Liver (tissue), 9 donors: ENCODE results near the gene HSPG2. TPM values are rescaled to one million over a fixed set of nuclear protein-coding genes. Genes with fewer than 3 reads are reported as not detected.

ENCODE experiments used
- DNase-seq: peaks from one replicate; pipeline ENCODE4 v3.0.0-alpha.2; 2017; ENCODE audit warnings: low spot score
- H3K27ac ChIP-seq, 2 donors: one replicate each; pipeline ENCODE4 v1.7.0; 2013; ENCODE audit warnings: inconsistent platforms in 2 of 2, low read length in 2 of 2, control low read depth in 1 of 2, low read depth in 1 of 2, mild to moderate bottlenecking in 1 of 2
- H3K27me3 ChIP-seq, 4 donors: one replicate each; pipeline versions ENCODE4 v1.6.1 to v1.7.0; 2013; ENCODE audit warnings: low read length in 3 of 4, inconsistent platforms in 1 of 4, mild to moderate bottlenecking in 1 of 4, moderate library complexity in 1 of 4; ENCODE audit not compliant: control insufficient read depth in 4 of 4, insufficient read depth in 4 of 4
- H3K36me3 ChIP-seq, 4 donors: one replicate each; pipeline versions ENCODE4 v1.6.1 to v1.7.0; 2013; ENCODE audit warnings: low read length in 3 of 4, mild to moderate bottlenecking in 3 of 4, low read depth in 1 of 4, moderate library complexity in 1 of 4; ENCODE audit not compliant: control insufficient read depth in 4 of 4, insufficient read depth in 3 of 4
- H3K4me1 ChIP-seq, 4 donors: one replicate each; pipeline versions ENCODE4 v1.6.1 to v1.7.0; 2013; ENCODE audit warnings: low read length in 3 of 4, mild to moderate bottlenecking in 3 of 4, moderate library complexity in 1 of 4; ENCODE audit not compliant: control insufficient read depth in 4 of 4, insufficient read depth in 4 of 4
- H3K4me3 ChIP-seq, 3 donors: one replicate each; pipeline versions ENCODE4 v1.6.1 to v1.7.0; 2013; ENCODE audit warnings: low read length in 3 of 3, control low read depth in 1 of 3, low read depth in 1 of 3, mild to moderate bottlenecking in 1 of 3
- H3K9ac ChIP-seq, 2 donors: one replicate each; pipeline ENCODE4 v1.7.0; 2013; ENCODE audit warnings: low read length in 2 of 2, mild to moderate bottlenecking in 2 of 2, moderate library complexity in 2 of 2, control low read depth in 1 of 2, low read depth in 1 of 2
- H3K9me3 ChIP-seq, 4 donors: one replicate each; pipeline versions ENCODE4 v1.6.1 to v1.7.0; 2013; ENCODE audit warnings: low read length in 3 of 4; ENCODE audit not compliant: control insufficient read depth in 4 of 4
- ATF3 ChIP-seq: IDR thresholded peaks from 2 replicates; pipeline ENCODE4 v1.6.1; 2016; ENCODE audit warnings: antibody characterized with exemption
- CTCF ChIP-seq: fragments of 150-350 bp; IDR thresholded peaks from 2 replicates; pipeline ENCODE4 v1.5.1; 2017; ENCODE audit warnings: improper control_type of control experiment, low read depth, low read length; ENCODE audit not compliant: missing input control
- EGR1 ChIP-seq, 2 donors: IDR thresholded peaks; 2 replicates each; pipeline ENCODE4 v1.6.1; 2016 to 2018; ENCODE audit warnings: antibody characterized with exemption in 2 of 2, low read depth in 2 of 2
- FOXA1 ChIP-seq: IDR thresholded peaks from 2 replicates; pipeline ENCODE4 v1.6.1; 2016; ENCODE audit warnings: antibody characterized with exemption
- FOXA2 ChIP-seq: IDR thresholded peaks from 2 replicates; pipeline ENCODE4 v1.6.1; 2016; ENCODE audit warnings: antibody characterized with exemption
- GABPA ChIP-seq, 2 donors: IDR thresholded peaks in 1 of 2; conservative IDR thresholded peaks in 1 of 2; 2 replicates each; pipeline ENCODE4 v1.6.1; 2016; ENCODE audit warnings: antibody characterized with exemption in 2 of 2, mild to moderate bottlenecking in 1 of 2, moderate library complexity in 1 of 2
- HNF4A ChIP-seq, 2 donors: conservative IDR thresholded peaks; 2 replicates each; pipeline ENCODE4 v1.6.1; 2016; ENCODE audit warnings: antibody characterized with exemption in 2 of 2, mild to moderate bottlenecking in 2 of 2
- JUND ChIP-seq, 2 donors: IDR thresholded peaks; 2 replicates each; pipeline ENCODE4 v1.6.1; 2016; ENCODE audit warnings: antibody characterized with exemption in 2 of 2
- MAX ChIP-seq: IDR thresholded peaks from 2 replicates; pipeline ENCODE4 v1.6.1; 2016; ENCODE audit warnings: antibody characterized with exemption
- RAD21 ChIP-seq, 2 donors: IDR thresholded peaks; 2 replicates each; pipeline ENCODE4 v1.6.1; 2016; ENCODE audit warnings: antibody characterized with exemption in 2 of 2, mild to moderate bottlenecking in 2 of 2
- REST ChIP-seq: IDR thresholded peaks from 2 replicates; pipeline ENCODE4 v1.6.1; 2016; ENCODE audit warnings: antibody characterized with exemption, mild to moderate bottlenecking
- SP1 ChIP-seq: IDR thresholded peaks from 2 replicates; pipeline ENCODE4 v1.6.1; 2018; ENCODE audit warnings: antibody characterized with exemption, mild to moderate bottlenecking
- TAF1 ChIP-seq: conservative IDR thresholded peaks from 2 replicates; pipeline ENCODE4 v1.6.1; 2016; ENCODE audit warnings: antibody characterized with exemption, mild to moderate bottlenecking
- YY1 ChIP-seq: IDR thresholded peaks from 2 replicates; pipeline ENCODE4 v1.6.1; 2016; ENCODE audit warnings: antibody characterized with exemption, mild to moderate bottlenecking
- WGBS: extraction: QIAGEN DNeasy Blood & Tissue Kit; methylation state at CpG from one replicate; pipeline ENCODE4 v1.1.7; 2013; 5-methylcytosine and 5-hydroxymethylcytosine counted together
- polyA plus RNA-seq, 2 donors: library from polyadenylated mRNA; stranded (reverse) in 1 of 2; unstranded in 1 of 2; fragments of 200-250 nt in 1 of 2; fragments of >200 nt in 1 of 2; fragmentation: Nextera tagmentation in 1 of 2; extraction: Ambion mirVana in 1 of 2; gene quantifications; one replicate each; pipeline versions ENCODE4 v1.2.1 to v1.2.3, GENCODE V29; 2013 to 2015
- total RNA-seq, 2 donors: library from RNA; depleted of rRNA; stranded (reverse); fragments of >200 nt; gene quantifications; one replicate each; pipeline ENCODE4 v1.2.3, GENCODE V29; 2014
- donor health status: healthy.
- donor health status: healthy.
- donor health status: healthy.
- donor health status: healthy.
- donor health status: healthy.

Gene HSPG2
- total and polyA plus RNA-seq, 4 donors = 5.6 to 43.9 (median 23.9) TPM

GRCh38 chr1:21860971-21861370 lies 76.1 kb downstream of the HSPG2 start:
- Histone ChIP-seq H3K36me3 (peaks cover 0 to 4% (median 2%) of the 10 kb centered on the region in 4 donors), H3K27ac (no peak overlapping the region), H3K4me3 (no peak overlapping the region), H3K4me1 (peaks cover 0 to 6% (median 0%) of the 10 kb centered on the region in 4 donors), H3K9me3 (no peaks in the 10 kb centered on the region), H3K9ac (no peak overlapping the region), H3K27me3 (no peaks in the 10 kb centered on the region)
- TF ChIP-seq REST (no peak), MAX (no peak), CTCF (no peak), FOXA2 (no peak)
- no peak for DNase-seq
- 91% methylated on average over 3 of the region's 3 CpGs for WGBS

GRCh38 chr1:21859669-21860179 lies 77.4 kb downstream of the HSPG2 start:
- WGBS = 94% methylated on average over 10 of the region's 10 CpGs
- no peak overlapping the region for H3K27ac ChIP-seq
- no peak overlapping the region for H3K4me3 ChIP-seq
- TF ChIP-seq GABPA (IDR thresholded peaks at IDR 0.05 in 1 of 2, conservative IDR thresholded peaks at IDR 0.05 in 1 of 2) (no peak), FOXA1 (no peak), ATF3 (no peak), JUND (IDR thresholded peaks at IDR 0.05) (no peak), RAD21 (IDR thresholded peaks at IDR 0.05) (no peak), HNF4A (conservative IDR thresholded peaks at IDR 0.05) (no peak), YY1 (no peak), TAF1 (no peak), EGR1 (IDR thresholded peaks at IDR 0.05; ENCODE audit: low read depth in 2 of 2) (no peak), SP1 (no peak)
- H3K27me3 ChIP-seq = no peaks in the 10 kb centered on the region
- peaks cover 0 to 6% (median 0%) of the 10 kb centered on the region in 4 donors for H3K4me1 ChIP-seq
- DNase-seq = no peak
- peaks cover 0 to 4% (median under 1%) of the 10 kb centered on the region in 4 donors for H3K36me3 ChIP-seq
- H3K9ac ChIP-seq = no peak overlapping the region
- no peaks in the 10 kb centered on the region for H3K9me3 ChIP-seq
